CD1c-positive myeloid dendritic cell (primary cell): ENCODE results near the gene YIF1B.

Source experiments
- DNase-seq: peaks from one replicate; pipeline ENCODE4 v3.0.0-alpha.2; 2016; ENCODE audit errors: extremely low spot score

YIF1B gene

DNA sequence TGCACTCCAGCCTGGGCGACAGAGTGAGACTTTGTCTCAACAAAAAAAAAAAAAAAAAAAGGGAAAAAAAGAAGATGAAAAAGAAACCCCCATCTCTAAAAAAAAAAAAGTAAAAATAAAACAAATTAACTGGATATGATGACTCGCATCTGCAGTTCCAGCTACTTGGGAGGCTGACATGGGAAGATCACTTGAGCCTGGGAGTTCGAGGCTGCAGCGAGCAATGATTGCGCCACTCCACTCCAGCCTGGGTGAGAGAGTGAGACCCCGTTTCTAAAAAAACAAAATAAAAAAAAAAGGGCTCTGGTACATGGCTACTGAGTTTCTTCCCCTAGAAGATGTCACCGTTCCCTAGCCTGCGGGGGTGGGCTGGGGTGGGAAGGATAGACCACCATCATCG is 17.5 kb upstream of the YIF1B start:
- no peak for DNase-seq

DNA sequence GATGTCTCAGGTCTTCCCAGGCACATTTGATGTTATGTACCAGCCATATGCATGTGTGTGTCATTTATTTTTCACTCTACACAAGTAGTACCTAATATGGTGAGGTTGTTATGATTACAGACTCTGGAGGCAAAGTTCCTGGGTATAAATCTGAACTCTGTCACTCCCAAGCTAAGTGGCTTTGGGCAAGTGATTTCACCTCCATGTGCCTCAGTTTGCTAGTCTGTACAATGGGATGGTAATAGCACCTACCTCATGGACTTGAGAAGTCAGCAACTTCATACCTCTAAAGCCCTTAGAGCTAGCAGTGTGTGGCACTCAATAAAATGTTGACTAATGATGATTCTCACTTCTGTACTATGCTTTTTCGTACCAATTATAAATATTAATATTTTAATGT is 16.0 kb upstream of the YIF1B start:
- no peak for DNase-seq

GRCh38 chr19:38329651-38330050 is 13.9 kb upstream of the YIF1B start:
- DNase-seq: no peak

- no peak for DNase-seq
Measured at GRCh38 chr19:38326591-38326990, 10.8 kb upstream of the YIF1B start.

GRCh38 chr19:38324431-38324830 is 8.7 kb upstream of the YIF1B start:
- no peak for DNase-seq

DNA sequence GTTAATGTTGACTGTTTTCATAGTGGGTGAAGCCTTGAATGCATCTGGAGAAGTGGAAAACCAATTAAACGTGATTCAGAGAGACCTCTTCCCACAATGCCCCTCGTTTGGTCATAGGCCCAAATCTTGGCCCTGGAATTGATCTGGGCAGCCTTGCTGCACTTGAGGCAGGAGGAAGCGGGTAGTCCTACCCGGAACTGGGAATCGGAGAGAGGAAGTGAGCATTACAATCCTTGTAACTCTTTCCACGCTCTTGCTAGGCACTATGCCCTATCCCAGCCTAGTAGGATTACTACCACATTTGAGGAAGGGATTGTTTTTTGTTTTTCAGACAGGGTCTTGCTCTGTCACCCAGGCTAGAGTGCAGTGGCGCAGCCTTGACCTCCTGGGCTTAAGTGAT is 7.5 kb upstream of the YIF1B start:
- DNase-seq: peak; percentile 87

DNA sequence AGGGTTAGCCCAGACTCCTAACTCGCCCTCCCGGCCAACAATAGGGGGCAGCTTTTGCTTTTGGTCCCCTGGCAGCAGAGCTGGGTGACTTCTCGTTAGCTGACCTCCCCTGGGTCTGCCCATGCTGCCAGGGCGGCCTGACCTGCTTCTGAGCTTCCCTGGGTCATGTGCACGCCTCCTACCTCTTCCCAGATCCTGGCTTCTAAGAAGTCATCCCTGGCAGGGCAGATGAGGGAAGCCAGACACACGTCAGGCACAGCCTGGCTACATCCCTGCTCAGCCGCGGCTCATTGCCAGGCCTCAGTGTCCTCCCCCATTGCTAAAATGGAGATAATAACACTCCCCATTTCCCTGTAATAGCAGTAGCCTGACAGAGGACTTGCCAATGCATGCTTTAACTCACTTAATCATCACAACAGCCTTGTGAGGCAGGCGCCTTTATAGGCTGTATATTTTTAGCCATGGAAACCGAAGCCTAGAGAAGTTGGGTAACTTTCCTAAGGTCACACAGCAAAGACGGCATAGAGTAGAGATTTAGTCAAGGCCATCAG is 6.0 kb upstream of the YIF1B start:
- peak; percentile 57 for DNase-seq

DNA sequence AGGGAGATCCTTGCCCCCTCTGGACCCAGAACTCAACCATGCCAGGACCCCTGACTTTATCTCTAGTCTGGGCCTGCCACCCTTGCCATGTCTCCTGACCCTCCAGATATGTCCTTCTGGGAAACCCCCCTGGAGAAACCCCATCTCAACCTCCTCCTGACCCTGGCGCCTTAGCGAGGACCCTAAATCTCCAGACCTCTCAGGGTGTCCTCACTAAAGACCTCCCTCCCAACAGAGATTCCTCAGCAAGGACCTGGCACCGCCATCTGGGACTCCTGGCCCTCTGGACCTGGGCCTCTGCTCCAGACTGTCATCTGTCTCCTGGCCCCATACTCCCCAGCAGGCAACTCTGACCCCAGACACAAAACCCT is 5.2 kb upstream of the YIF1B start:
- DNase-seq: no peak

GRCh38 chr19:38319421-38320258 is 3.9 kb upstream of the YIF1B start, which contains the start of gene KCNK6:
KCNK6 (plus strand) TSS chr19:38319845; CDS start chr19:38319951, 106 bp downstream.
- peak; percentile 76 for DNase-seq

DNA sequence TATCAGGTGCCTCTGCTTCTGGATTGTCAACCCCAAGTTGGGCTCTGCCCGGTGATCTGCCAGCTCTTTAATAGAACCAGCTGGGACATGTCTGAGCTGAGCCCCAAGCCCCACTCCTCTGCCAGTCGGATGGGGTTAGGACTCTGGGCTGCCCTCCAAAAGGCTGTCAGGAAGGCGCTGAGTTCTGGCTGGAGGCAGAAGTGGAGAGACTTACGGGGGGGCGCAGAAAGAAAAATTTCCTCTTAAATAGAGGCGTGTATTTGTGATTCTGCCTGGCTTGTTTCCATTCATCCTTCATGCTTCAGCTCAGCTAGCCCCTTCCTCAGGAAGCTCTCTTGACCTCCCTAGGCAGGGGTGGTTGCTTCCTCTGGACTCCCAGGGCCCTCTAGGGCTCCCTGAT is 2.9 kb upstream of the YIF1B start:
- no peak for DNase-seq

- DNase-seq: peak; percentile 76
Measured at GRCh38 chr19:38317104-38317612, 1.4 kb upstream of the YIF1B start.

GRCh38 chr19:38316477-38317067 is 825 bp upstream of the YIF1B start:
- DNase-seq: no peak

DNA sequence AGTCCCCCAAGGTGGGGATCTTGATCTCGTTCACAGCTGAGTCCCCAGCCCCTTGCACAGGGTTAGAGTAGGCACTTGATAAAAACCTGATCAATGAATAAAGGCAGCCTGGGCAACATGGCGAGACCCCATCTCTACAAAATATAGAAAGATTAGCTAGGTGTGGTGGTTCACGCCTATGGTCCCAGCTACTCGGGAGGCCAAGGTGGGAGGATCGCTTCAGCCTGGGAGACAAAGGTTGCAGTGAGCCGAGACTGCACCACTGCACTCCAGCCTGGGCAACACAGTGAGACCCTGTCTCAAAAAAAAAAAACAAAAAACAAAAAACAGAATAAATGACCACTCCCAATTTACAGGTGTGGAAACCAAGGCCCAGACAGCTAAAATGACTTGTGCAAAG is 4.8 kb downstream of the YIF1B start:
- DNase-seq: no peak

GRCh38 chr19:38310279-38310670 is 5.5 kb downstream of the YIF1B start:
- DNase-seq: no peak

GRCh38 chr19:38309615-38310278 is 6.0 kb downstream of the YIF1B start:
- DNase-seq: no peak

DNA sequence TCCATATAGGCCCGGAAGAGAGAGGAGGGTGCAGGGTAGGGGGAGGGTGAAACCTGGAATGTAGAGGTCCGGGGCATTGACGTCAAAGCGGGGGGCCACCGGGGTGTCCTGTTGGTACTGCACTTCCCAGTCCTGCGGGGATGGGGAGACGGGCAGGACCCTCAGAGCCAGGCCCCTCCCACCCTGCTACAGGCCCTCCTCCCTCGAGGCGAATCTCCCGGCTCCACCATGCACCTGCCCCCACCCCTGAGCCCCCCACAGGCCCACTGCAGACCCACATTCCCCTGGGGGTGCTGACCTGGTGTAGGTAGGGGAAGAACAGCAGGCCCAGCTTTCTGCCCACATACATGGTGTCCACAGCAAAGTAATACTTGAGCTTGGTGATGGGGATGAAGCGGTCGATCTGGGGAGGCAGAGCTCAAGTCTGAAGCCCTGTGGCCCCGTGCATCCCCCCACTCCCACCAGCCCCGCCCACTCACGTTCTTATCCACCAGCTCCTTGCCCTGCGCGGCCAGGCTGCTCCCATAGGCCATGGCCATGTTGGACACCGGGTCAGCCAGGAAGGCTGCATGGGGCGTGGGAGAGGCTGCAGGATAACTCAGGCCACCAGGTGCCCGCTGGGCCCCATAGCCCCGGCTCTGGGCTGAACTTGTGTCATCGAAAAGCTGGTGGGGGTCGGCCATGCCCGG is 6.7 kb downstream of the YIF1B start:
- DNase-seq: no peak

GRCh38 chr19:38308006-38308766 is 7.6 kb downstream of the YIF1B start:
- peak; percentile 63 for DNase-seq

GRCh38 chr19:38307597-38307996 is 8.2 kb downstream of the YIF1B start:
- DNase-seq: no peak

DNA sequence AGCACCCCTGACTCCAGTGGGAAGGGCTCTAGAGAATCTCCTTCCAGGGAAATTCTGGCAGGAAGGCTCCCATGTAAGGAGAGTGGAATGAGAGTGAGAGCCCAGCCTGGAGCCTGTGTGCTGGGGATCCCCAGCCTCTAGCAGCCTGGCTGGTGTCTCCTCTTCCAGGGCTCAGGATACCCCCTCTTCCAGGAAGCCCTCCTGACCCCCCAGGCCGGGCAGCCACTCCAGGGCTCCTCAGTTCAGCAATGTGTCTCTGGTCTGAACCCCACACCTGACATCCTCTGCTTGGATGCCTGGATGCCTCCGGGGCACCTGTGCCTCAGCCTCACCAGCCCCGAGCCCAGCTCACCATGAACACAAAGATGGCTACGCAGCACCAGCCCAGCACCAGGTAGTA is 8.7 kb downstream of the YIF1B start:
- DNase-seq: no peak

DNA sequence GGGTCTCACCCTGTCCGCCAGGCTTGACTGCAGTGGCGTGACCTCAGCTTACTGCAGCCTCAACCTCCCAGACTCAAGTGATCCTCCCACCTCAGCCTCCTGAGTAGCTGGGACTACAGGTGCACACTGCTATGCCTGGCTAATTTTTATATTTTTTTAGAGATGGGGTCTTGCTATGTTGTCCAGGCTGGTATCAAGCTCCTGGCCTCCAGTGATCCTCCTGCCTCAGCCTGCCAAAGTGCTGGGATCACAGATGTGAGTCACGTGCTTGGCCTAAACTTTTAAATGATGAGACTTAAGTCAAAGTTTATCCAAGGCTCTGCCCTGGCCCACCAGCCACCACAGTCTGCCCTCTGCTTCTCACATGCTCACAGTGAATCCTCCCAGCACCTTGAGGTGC is 9.5 kb downstream of the YIF1B start:
- DNase-seq: no peak

DNA sequence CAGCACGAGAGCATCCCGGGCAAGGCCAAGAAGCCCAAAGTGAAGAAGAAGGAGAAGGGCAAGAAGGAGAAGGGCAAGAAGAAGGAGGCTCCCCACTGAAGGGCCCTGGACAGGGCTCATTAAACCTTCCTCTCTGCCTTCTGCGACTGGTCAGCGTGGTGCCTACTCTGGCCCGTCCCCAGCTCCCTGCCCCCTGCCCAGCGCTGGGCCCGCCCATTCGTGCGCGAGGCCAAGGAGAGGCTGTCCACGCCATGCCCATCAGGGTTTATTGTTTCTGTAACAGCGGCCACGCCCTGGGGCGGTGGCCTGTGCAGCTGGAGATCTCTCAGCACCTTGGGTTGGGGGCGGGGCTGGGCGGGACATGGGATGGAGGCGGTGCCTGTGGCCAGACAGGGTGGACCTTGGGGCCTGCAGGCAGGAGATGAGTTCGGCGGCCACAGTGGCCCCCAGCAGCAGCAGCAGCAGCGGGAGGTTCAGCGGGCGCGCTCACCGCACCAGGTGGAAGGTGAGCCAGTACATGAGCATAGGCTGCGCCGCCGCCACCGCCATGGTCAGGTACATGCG is 10.8 kb downstream of the YIF1B start:
- no peak for DNase-seq
